KOPT-K1 (cell line): ENCODE data around the gene SLC39A6.
"Not testable (repeated sequence)": the region's sequence is repeated elsewhere in the genome, so short reads cannot be mapped to it uniquely, and the experiment has no call there.

ENCODE experiments used
- H3K27ac ChIP-seq: fragments of 200-600 bp; sonication (generic); 2 replicates; pipeline ENCODE4 v1.5.1; 2016; ENCODE audit warnings: antibody characterized with exemption, mild to moderate bottlenecking, low read depth, low read length; ENCODE audit not compliant: poor library complexity, severe bottlenecking
- H3K36me3 ChIP-seq: fragments of 200-600 bp; sonication (generic); 2 replicates; pipeline ENCODE4 v1.5.1; 2017; ENCODE audit warnings: antibody characterized with exemption, mild to moderate bottlenecking, low read length, moderate library complexity; ENCODE audit not compliant: insufficient read depth
- H3K9me3 ChIP-seq: fragments of 200-600 bp; sonication (generic); 2 replicates; pipeline ENCODE4 v1.5.1; 2017; ENCODE audit warnings: antibody characterized with exemption, low read length, mild to moderate bottlenecking; ENCODE audit not compliant: insufficient read depth, poor library complexity, severe bottlenecking

The SLC39A6 gene

DNA sequence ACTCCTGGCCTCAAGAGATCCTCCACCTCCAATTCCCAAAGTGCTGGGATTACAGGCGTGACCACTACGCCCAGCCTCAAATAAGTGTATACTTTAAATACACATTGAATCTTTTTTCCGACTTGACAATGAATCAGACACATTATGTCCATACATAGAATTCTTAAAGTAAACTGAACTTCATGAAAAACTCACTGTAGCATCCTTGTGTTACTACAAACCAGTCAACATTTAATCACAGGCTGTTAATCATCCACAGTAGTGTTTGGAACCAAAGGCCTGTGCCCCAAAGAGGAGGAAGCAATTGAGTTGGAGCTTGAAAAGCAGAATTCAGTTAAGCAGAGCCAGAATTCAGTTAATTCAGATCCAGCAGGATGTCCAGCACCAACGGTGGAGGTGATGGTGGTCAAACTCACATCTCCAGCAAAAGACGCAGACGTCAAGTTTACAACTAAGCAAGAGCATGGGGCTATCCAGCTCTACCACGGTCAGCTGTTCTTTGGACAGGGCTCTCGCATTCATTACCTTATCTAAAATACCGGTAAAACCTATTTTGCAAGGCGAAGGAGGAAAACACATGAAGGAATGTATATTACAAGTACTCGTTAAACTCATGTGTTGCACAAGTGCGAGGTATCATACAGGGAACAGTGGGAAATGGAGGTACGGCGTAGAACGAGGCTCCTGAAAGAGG lies 1.2 kb downstream of the SLC39A6 start:
- Histone ChIP-seq H3K27ac (peak overlapping the region; percentile 97), H3K36me3 (peaks cover 40% of the 10 kb centered on the region)

DNA sequence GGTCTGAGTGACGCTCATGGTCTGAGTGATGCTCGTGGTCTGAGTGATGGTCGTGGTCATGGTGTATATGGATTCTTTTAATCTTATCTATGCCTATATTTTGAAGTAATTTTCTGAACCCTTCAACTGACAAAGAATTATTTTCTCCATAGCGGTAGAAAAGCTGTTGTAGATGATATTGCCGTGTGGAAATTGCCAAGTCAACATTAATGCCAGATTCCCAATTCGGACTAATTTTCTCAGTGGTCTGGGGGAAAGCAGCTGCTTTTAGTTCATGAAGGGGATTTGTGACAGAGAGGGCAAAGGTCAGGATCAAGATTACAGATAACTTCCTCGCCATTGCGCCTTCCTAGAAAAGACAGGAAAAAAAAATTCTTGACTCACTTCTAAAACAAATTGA lies 2.5 kb downstream of the SLC39A6 start:
- no peaks in the 10 kb centered on the region for H3K9me3 ChIP-seq
- no peak overlapping the region for H3K27ac ChIP-seq
- H3K36me3 ChIP-seq, result peaks cover 48% of the 10 kb centered on the region

More for the DNA sequence above, 1.2 kb downstream of the SLC39A6 start:
- no peaks in the 10 kb centered on the region for H3K9me3 ChIP-seq

DNA sequence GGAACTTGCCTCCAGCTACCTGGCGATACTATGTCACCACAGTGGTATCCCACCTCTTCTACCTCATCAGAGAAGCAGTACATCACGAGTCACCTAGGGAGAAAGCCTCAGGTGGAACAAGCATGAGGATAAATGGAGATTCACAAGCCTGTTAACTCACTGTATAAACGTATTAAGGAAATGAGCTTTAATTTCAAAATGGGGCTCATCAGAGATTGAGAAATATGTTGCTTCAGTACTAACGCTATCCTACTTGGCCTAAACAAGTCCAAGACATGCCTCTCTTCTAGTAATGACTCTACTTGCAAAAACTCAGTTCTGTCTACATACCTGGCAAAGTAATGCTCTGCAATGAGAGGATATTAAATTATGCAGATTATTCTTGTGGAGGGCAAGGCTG lies 4.3 kb downstream of the SLC39A6 start:
- Histone ChIP-seq H3K27ac (no peak overlapping the region), H3K9me3 (no peaks in the 10 kb centered on the region), H3K36me3 (peaks cover 64% of the 10 kb centered on the region)

DNA sequence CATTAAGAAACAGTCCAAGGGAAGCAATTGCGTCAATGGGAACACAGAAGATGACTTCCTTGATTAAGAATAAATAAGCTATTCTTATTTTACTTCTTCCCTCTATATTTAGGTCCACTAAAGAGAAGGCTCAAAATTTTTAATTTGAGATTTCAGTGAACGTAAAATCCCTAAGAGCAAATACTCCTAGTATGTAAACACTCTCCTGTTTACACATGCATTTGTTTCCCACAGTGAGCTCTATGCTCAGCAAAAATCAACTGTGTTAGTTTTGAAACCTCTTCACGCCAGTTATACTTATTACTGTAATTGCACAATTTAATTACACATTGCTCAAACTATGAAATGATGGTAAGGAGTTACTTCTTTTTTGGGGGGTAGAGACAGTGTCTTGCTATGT lies 8.8 kb downstream of the SLC39A6 start:
- Histone ChIP-seq H3K27ac (no peak overlapping the region), H3K36me3 (peaks cover 91% of the 10 kb centered on the region), H3K9me3 (no peaks in the 10 kb centered on the region)

DNA sequence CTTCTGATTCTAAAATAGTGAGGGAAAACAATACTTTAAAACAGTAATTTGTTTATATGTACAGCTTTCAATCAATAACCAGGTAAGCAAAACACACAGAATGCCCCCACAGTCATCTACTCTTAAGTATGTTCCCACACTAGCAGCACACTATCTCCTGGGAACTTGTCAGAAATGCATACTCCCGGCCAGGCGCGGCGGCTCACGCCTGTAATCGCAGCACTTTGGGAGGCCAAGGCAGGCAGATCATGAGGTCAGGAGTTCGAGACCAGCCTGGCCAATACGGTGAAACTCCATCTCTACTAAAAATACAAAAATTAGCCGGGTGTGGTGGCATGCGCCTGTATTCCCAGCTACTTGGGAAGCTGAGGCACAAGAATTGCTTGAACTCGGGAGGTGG lies 12.4 kb downstream of the SLC39A6 start:
- H3K27ac ChIP-seq, H3K9me3 ChIP-seq: not testable (repeated sequence)
- H3K36me3 ChIP-seq, result peaks cover 88% of the 10 kb centered on the region

DNA sequence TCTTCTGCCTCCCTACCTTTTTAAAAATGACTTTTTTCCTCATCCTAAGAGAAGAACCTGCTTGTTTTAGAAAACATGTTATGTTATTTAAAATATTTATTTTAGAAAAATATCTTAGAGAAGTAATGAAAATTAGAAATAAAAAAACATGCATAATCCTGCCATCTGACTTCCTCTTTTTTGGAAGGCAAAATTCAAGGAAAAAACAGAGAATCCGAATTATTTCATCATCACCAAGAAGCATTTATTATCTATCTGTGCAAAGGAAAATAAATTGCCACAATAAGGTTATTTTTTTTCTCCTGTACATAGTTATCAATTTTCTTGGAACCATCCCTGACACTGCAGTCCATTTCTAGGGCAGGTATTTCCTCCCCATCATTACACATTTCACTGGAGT lies 14.4 kb downstream of the SLC39A6 start:
- peaks cover 86% of the 10 kb centered on the region for H3K36me3 ChIP-seq
- no peaks in the 10 kb centered on the region for H3K9me3 ChIP-seq

DNA sequence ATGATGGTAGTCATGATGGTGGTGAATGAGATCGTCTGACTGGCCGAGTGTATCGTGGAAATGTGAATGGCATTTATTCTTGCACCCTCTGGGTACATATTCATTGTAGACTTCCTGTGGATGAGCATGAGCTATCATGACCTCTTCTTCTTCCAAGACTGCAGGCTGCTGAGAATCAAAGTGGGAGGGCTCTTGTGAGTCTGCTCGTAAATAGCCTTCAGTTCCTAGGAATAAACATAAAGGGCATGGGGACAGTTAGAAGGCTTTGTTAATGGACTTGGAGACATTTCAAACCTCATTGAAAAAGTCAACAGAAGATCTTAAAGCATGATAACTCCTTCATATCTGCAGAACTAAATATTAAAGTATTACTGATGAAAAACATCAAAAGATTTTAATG lies 14.9 kb downstream of the SLC39A6 start:
- no peak overlapping the region for H3K27ac ChIP-seq
- no peaks in the 10 kb centered on the region for H3K9me3 ChIP-seq
- H3K36me3 ChIP-seq, result peaks cover 90% of the 10 kb centered on the region

More for the DNA sequence above, 14.4 kb downstream of the SLC39A6 start:
- no peak overlapping the region for H3K27ac ChIP-seq

DNA sequence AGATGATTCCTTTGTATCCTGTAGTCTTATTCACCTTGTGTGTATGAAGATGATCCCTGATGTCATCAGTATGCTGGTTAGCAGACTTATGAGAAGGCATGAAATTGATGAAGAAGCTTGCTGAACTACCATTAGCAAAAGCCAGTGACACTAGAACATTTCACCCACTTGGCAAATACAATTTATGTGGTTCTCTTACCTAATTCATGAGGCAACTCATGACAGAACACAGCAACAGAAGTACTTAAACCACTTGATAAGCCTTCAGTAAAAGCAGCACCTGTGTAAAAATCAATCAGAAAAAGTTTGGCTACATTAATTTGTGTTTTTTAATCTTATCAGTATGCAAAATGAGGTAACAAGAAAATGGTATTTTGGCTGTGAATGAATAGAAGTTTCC lies 16.8 kb downstream of the SLC39A6 start:
- Histone ChIP-seq H3K27ac (no peak overlapping the region), H3K9me3 (no peaks in the 10 kb centered on the region), H3K36me3 (peaks cover 89% of the 10 kb centered on the region)

DNA sequence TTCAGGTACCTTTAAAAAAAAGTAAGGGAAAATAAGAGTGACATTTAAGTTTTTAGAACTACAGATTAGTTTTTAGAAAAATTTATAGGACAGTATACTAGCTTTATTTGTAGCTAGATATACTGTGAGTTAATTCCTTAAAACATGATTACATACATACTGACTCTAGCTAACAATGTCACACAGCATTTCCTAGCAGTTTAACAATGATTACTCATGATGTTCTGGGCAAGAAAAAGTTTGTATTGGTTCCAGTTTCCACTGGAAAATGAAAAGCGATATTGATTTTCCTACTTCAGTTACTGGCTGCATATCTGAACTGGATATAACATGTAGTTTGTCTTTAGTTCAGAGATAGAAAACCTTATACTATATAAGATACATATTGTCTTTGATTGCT lies 19.4 kb downstream of the SLC39A6 start:
- H3K27ac ChIP-seq, result no peak overlapping the region
- H3K9me3 ChIP-seq, result no peaks in the 10 kb centered on the region
- H3K36me3 ChIP-seq, result peaks cover 66% of the 10 kb centered on the region

DNA sequence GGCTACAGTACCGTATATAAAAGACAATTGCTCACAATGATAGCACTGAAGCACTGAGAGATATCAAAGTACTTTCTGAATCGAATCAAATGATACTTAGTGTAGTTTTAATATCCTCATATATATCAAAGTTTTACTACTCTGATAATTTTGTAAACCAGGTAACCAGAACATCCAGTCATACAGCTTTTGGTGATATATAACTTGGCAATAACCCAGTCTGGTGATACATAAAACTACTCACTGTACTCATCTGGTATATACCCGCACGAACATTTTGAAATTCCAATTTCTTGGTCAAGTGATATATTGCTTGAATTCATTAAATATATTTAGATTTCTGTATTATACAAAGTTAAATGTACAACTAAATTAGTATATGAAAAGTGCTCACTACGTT lies 20.5 kb downstream of the SLC39A6 start:
- H3K9me3 ChIP-seq, result no peaks in the 10 kb centered on the region
- no peak overlapping the region for H3K27ac ChIP-seq
- H3K36me3 ChIP-seq, result peaks cover 56% of the 10 kb centered on the region

DNA sequence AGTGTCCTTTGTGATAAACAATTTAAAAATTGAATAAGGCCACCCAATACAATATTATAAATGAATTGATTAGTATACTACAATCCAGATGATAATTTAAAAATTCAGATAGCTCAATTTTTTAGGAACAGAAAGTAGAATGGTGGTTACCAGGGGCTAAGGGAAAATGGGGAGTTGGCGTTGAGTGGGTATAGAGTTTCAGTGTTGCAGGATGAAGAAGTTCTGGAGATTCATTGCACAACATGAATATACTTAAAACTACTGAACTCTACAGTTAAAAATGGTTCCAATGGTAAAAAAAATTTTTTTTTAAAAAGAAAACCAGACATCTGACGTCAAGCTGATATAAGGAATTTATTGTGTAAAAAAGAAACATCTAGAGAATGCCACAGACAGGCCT lies 20.9 kb downstream of the SLC39A6 start:
- Histone ChIP-seq H3K36me3 (peaks cover 52% of the 10 kb centered on the region), H3K9me3 (no peaks in the 10 kb centered on the region), H3K27ac (no peak overlapping the region)

DNA sequence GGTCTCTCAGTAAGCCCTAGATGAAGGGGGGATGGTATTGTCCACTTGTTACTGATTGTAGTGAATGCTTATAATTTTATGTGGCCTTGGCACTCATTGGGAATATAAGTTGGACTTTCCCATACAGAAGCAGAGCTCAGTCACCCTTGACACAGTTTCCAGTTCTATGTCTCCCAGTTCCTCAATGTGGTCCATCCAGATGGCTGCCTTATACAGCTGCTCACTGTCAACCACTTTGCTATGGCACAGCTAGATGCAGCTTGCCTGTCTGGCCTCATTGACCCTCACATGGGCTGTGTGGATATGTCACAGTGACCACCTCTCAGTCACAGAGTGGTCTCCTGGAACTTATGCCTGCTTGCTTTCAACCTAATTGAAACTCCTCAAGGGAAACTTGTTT lies 21.7 kb downstream of the SLC39A6 start:
- Histone ChIP-seq H3K27ac (no peak overlapping the region), H3K9me3 (peaks cover 2% of the 10 kb centered on the region), H3K36me3 (peaks cover 45% of the 10 kb centered on the region)

DNA sequence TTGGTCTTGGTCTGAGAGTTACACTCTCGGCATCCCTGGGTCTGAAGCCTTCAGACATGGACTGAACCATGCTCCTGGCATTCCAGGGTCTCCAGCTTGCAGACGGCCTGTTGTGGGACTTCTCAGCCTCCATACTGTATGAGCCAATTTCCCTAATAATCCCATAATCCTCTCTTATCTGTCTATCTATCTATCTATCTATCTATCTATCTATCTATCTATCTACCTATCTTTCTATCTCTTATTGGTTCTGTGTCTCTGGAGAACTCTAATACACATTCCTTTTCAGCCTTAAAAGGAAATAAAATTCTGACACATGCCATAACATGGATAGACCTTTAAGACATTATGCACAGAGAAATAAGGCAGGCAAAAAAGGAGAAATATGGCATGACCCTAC lies 24.4 kb downstream of the SLC39A6 start:
- peaks cover 16% of the 10 kb centered on the region for H3K9me3 ChIP-seq
- H3K27ac ChIP-seq, result no peak overlapping the region
- H3K36me3 ChIP-seq, result peaks cover 23% of the 10 kb centered on the region

DNA sequence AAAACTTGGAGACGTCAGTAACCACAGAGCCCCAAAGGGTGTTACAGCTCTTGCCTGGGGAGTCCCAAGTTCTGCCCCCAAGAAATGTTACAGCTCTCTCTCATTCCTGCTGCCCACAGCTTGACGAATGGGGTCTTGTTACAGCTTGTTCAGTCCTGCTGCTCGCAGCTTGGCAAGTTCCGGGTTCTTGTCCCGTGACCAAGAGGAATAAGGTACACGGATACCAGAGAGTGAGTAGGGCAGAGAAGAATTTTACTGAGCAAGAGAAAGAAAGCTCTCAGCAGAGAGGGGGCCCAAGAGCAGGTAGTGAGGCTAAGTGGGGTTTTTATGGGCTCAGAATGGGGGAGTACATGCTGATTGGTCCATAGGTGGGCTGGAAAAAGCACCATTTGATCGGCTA lies 27.2 kb downstream of the SLC39A6 start:
- Histone ChIP-seq H3K27ac (no peak overlapping the region), H3K9me3 (peaks cover 16% of the 10 kb centered on the region), H3K36me3 (no peaks in the 10 kb centered on the region)

DNA sequence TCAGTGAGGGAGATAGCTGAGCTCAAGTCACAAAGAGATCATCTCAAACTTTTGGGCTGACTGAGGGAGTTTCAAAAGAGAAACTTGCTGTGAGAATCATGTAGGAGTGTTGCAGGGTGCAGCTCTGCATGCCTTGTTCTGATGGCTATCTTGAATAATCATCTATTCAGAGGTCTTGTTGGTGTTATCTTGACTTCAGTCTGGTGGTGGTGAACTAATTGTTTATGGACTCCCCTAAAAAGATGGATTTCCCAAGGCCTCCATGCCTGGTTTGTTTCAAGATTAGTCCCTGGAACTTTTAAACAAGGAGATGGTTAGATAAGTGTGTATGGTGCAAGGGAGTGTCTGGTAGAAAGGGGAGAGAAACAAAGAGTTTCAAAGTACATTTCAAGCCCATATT lies 29.8 kb downstream of the SLC39A6 start:
- Histone ChIP-seq H3K27ac (no peak overlapping the region), H3K36me3 (no peaks in the 10 kb centered on the region), H3K9me3 (peaks cover 16% of the 10 kb centered on the region)

DNA sequence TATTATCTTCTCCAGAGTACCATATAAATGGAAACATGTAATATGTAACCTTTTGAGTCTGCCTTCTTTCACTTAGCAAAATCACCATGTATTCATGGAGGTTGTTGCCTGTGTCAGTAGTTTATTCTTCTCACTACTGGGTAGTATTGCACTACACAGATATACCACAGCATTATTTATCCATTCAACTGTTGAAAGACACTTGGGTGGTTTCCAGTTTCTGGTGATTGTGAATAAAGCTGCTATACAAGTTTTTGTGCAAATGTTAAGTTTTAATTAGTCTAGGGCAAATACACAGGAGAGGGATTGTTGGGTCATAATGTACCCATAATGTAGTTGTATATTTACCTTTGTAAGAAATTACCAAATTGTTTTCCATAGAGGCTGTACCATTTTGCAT lies 32.2 kb downstream of the SLC39A6 start:
- Histone ChIP-seq H3K36me3 (no peaks in the 10 kb centered on the region), H3K9me3 (peaks cover 9% of the 10 kb centered on the region), H3K27ac (no peak overlapping the region)
